ENCODE results near the gene C14orf132. TPM values are rescaled to one million over a fixed set of nuclear protein-coding genes. Genes with fewer than 3 reads are reported as not detected.

C14orf132 gene
- total and polyA plus RNA-seq, 2 of the 4 experiments (the other 2 are of a cell fraction): 6.3 to 13.5 TPM

- POLR2A ChIA-PET (ENCODE audit: unreplicated experiment): no interaction called here
- no peak for ATAC-seq (ENCODE audit: low read depth)
- H3K9me3 ChIP-seq (ENCODE audit: control insufficient read depth, insufficient read depth, low read length): no peaks in the 10 kb centered on the region
These were observed 53.8 kb downstream of the C14orf132 start for GRCh38 chr14:96092936-96093335.

More at GRCh38 chr14:96092936-96093335, 53.8 kb downstream of the C14orf132 start:
- Histone ChIP-seq H3K9ac (ENCODE audit: low read depth, low read length) (no peak overlapping the region), H4K5ac (ENCODE audit: low read depth, low read length) (no peak overlapping the region), H3K14ac (replicated peaks; ENCODE audit: low read depth, low read length) (no peak overlapping the region; the same call in 1 of the 2 replicates), H2BK5ac (ENCODE audit: low read depth, low read length, poor library complexity, severe bottlenecking) (no peak overlapping the region), H3K23ac (ENCODE audit: low read depth, low read length) (no peak overlapping the region), H2AK9ac (replicated peaks; ENCODE audit: low read depth, low read length, poor library complexity) (no peak overlapping the region), H2BK120ac (ENCODE audit: low read depth, low read length) (no peak overlapping the region), H2BK15ac (ENCODE audit: low read depth, low read length) (no peak overlapping the region), H3K18ac (ENCODE audit: low read depth, low read length) (no peak overlapping the region), H3K4me2 (ENCODE audit: low read depth, low read length) (no peak overlapping the region), H3K56ac (ENCODE audit: extremely low read depth, insufficient read depth, low read length) (no peak overlapping the region), H4K20me1 (ENCODE audit: insufficient read depth, low read length) (no peaks in the 10 kb centered on the region), H3K4me3 (ENCODE audit: insufficient read depth, low read depth, low read length) (no peak overlapping the region), H3K4ac (ENCODE audit: low read depth, low read length) (no peak overlapping the region), H3K4me1 (ENCODE audit: control insufficient read depth, insufficient read depth, low read length) (peaks cover 16% of the 10 kb centered on the region), H3K27me3 (ENCODE audit: control insufficient read depth, insufficient read depth, low read length) (no peaks in the 10 kb centered on the region), H4K91ac (ENCODE audit: insufficient read depth, low read depth, low read length) (no peak overlapping the region), H3K36me3 (ENCODE audit: control insufficient read depth, insufficient read depth, low read length) (peaks cover 15% of the 10 kb centered on the region), H2AK5ac (ENCODE audit: low read depth, low read length) (no peak overlapping the region), H2BK20ac (ENCODE audit: low read depth, low read length) (no peak overlapping the region), H2AFZ (replicated peaks; ENCODE audit: low read length, poor library complexity) (no peak overlapping the region), H3K9me1 (ENCODE audit: insufficient read depth, low read length) (peaks cover 13% of the 10 kb centered on the region), H4K8ac (ENCODE audit: low read depth in 2 of 2, low read length in 2 of 2) (no peak overlapping the region), H3K79me1 (ENCODE audit: low read depth in 1 of 2, low read length in 2 of 2) (no peaks in the 10 kb centered on the region), H3K27ac (ENCODE audit: insufficient read depth, low read length) (no peak overlapping the region)
- CTCF ChIA-PET: no interaction called here
- dilution Hi-C loops (cut with HindIII; ENCODE audit: low sequenced_read_pairs, unreplicated experiment): no loop called here
- intact Hi-C loops (cut with micrococcal nuclease): loop anchor here (5.0 kb wide), 1 partner anchor 41 kb away; no protein-coding TSS in a partner anchor
- DNase-seq: no peak
- no CpG with 5 or more reads among the region's 3 CpGs for WGBS, 2 experiments (ENCODE audit: extremely low coverage in 2 of 2, insufficient read length in 1 of 2)
- no peak for TF ChIP-seq POLR2A (IDR thresholded peaks at IDR 0.05; ENCODE audit: low read depth, low read length)
- no peak for TF ChIP-seq BHLHE40 (IDR thresholded peaks at IDR 0.05; ENCODE audit: low read depth, low read length)
- no peak for TF ChIP-seq MAFK (IDR thresholded peaks at IDR 0.05; ENCODE audit: low read depth, low read length)
- TF ChIP-seq RCOR1 (IDR thresholded peaks at IDR 0.05; ENCODE audit: insufficient replicate concordance, low read length): no peak
- TF ChIP-seq RFX5 (IDR thresholded peaks at IDR 0.05; ENCODE audit: low read depth, low read length): no peak
- TF ChIP-seq NFE2L2 (IDR thresholded peaks at IDR 0.05; ENCODE audit: low read depth, low read length): no peak
- no peak for TF ChIP-seq CHD1 (IDR thresholded peaks at IDR 0.05; ENCODE audit: low read depth, low read length)
- no peak for TF ChIP-seq FOS (IDR thresholded peaks at IDR 0.05; ENCODE audit: low read depth, low read length)
- no peak for TF ChIP-seq MXI1 (IDR thresholded peaks at IDR 0.05; ENCODE audit: borderline replicate concordance, low read depth, low read length)
- TF ChIP-seq SMC3 (IDR thresholded peaks at IDR 0.05; ENCODE audit: low read depth, low read length): no peak
- TF ChIP-seq MAZ (IDR thresholded peaks at IDR 0.05; ENCODE audit: borderline replicate concordance, low read depth, low read length): no peak
- no peak for TF ChIP-seq CTCF (conservative IDR thresholded peaks at IDR 0.05; ENCODE audit: low read depth, low read length)
- TF ChIP-seq, protein P1, sequence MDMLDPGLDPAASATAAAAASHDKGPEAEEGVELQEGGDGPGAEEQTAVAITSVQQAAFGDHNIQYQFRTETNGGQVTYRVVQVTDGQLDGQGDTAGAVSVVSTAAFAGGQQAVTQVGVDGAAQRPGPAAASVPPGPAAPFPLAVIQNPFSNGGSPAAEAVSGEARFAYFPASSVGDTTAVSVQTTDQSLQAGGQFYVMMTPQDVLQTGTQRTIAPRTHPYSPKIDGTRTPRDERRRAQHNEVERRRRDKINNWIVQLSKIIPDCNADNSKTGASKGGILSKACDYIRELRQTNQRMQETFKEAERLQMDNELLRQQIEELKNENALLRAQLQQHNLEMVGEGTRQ (IDR thresholded peaks at IDR 0.05; ENCODE audit: low read depth, low read length): no peak
- TF ChIP-seq RAD21 (IDR thresholded peaks at IDR 0.05; ENCODE audit: low read length): no peak
- TF ChIP-seq CEBPB (IDR thresholded peaks at IDR 0.05; ENCODE audit: low read depth, low read length): no peak
- TF ChIP-seq ELK1 (IDR thresholded peaks at IDR 0.05; ENCODE audit: borderline replicate concordance, low read depth, low read length): no peak
- in situ Hi-C loops (cut with MboI; ENCODE audit: low sequenced_read_pairs): loop anchor here (10.0 kb wide), 1 partner anchor 548 kb away; no protein-coding TSS in a partner anchor
- BruUV-seq (replicated peaks): no TSS peak
